Measurements from ENCODE around the gene PLEKHG4B.
"Not testable (repeated sequence)": the region's sequence is repeated elsewhere in the genome, so short reads cannot be mapped to it uniquely, and the experiment has no call there.

Gene PLEKHG4B

DNA sequence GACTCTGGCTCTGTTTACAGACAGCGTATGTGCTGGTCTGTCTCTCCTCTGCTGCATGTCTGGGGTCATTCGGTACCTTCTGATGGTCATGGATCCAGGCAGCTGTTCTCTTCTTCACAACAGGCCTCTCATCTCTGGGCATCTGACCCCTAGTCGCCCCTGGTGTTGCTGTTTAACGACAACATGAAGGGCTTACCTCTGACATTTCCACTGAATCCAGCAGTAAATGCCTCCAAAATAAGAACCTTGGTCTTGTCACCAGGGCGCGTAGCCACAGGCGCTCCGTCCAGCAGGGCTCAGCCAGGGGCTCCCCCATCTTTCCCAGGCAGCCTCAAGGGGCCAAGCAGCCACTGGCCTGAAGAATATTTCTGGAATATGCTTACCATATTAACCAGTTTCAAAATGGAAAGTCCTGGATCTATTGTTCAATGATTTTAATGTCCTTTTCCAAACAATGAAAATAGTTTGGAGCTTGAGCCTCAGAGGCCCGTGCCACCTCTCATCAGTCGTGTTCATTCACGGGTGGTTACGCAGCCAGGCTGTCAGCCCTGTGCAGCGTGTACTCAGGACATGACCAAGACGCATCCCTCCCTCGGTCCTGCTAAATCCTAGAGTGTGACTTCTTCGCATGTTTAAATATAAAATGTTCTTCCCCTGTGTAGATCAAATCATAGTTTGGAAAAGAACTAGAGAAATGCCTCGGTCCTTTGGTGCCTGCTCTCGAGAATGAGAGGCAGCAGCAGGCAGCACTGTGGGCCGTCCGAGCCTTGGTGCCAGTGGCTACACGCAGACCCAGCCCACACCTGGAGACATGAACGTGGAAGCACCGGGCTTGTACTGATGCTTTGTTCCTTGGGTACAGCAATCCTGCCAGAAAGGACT, 69.2 kb downstream of the PLEKHG4B start:
- TF ChIP-seq CTCF (conservative IDR thresholded peaks at IDR 0.05; ENCODE audit: low read depth, low read length) = no peak
- no peak for DNase-seq (ENCODE audit: low read depth)
- H3K4me3 ChIP-seq (ENCODE audit: low read length) = no peak overlapping the region

DNA sequence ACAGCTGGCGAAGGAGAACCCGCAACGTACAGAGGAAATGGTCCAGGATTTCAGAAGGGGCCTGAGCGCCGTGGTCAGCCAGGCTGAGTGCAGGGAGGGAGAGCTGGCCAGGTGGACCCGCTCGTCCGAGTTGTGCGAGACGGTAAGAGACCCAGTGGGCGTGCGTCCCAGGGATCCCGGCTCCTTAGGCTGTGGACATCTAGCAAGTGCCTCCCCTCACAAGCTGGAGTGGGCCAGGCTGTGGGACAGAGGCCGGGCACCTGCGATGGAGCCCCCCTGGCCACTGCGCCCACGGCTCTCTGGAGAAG, 69.8 kb downstream of the PLEKHG4B start:
- no peak for TF ChIP-seq CTCF (conservative IDR thresholded peaks at IDR 0.05; ENCODE audit: low read depth, low read length)

GRCh38 chr5:162190-162564, 70.2 kb downstream of the PLEKHG4B start:
- H3K4me3 ChIP-seq (ENCODE audit: low read length) = no peak overlapping the region
- no peak for TF ChIP-seq CTCF (conservative IDR thresholded peaks at IDR 0.05; ENCODE audit: low read depth, low read length)
- no peak for DNase-seq (ENCODE audit: low read depth)

More for the DNA sequence above, 69.8 kb downstream of the PLEKHG4B start:
- DNase-seq (ENCODE audit: low read depth) = no peak
- H3K4me3 ChIP-seq (ENCODE audit: low read length) = no peak overlapping the region

GRCh38 chr5:162565-163337, 70.8 kb downstream of the PLEKHG4B start:
- no peak overlapping the region for H3K4me3 ChIP-seq (ENCODE audit: low read length)
- no peak for DNase-seq (ENCODE audit: low read depth)
- no peak for TF ChIP-seq CTCF (conservative IDR thresholded peaks at IDR 0.05; ENCODE audit: low read depth, low read length)

- no peak for DNase-seq (ENCODE audit: low read depth)
- H3K4me3 ChIP-seq (ENCODE audit: low read length) = no peak overlapping the region
- TF ChIP-seq CTCF (conservative IDR thresholded peaks at IDR 0.05; ENCODE audit: low read depth, low read length) = no peak
Observed at GRCh38 chr5:163338-163620, 71.3 kb downstream of the PLEKHG4B start.

DNA sequence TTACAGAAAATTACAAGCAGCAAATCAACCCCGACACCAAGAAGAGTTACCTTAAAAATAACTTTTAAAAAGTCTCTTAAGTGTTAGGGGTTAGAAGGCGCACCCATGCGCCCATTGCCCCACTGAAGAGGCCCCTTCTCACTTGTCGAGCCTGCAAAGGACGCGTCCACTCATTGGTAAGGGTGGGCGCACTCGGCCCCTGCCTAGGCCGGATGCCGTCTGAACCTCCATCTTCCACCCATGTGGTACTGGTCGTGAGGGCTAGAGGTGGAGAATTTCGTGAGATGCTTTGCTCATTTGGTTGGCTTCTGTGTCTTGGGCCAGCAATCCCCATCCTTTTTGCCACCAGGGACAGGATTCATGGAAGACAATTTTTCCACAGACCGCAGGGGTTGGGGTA, 71.9 kb downstream of the PLEKHG4B start:
- DNase-seq (ENCODE audit: low read depth) = no peak
- H3K4me3 ChIP-seq (ENCODE audit: low read length) = no peak overlapping the region
- no peak for TF ChIP-seq CTCF (conservative IDR thresholded peaks at IDR 0.05; ENCODE audit: low read depth, low read length)

DNA sequence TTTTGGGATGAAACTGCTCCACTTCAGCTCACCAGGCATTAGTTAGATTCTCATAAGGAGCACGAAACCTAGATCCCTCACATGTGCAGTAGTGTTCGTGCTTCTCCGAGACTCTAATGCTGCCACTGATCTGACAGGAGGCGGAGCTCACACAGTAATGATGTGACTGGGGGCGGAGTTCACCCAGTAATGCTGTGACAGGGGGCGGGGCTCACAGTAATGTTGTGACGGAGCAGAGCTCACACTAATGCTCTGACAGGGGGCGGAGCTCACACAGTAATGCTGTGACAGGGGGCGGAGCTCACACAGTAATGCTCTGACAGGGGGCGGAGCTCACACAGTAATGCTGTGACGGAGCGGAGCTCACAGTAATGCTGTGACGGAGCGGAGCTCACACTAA, 72.3 kb downstream of the PLEKHG4B start:
- no peak overlapping the region for H3K4me3 ChIP-seq (ENCODE audit: low read length)
- no peak for DNase-seq (ENCODE audit: low read depth)
- TF ChIP-seq CTCF (conservative IDR thresholded peaks at IDR 0.05; ENCODE audit: low read depth, low read length) = no peak

GRCh38 chr5:164783-165182, 72.8 kb downstream of the PLEKHG4B start:
- not testable (repeated sequence) for H3K4me3 ChIP-seq (ENCODE audit: low read length); DNase-seq (ENCODE audit: low read depth)

All from retinal pigment epithelial cell (primary cell).